ENCODE results near the gene KCNG4.

Gene KCNG4

DNA sequence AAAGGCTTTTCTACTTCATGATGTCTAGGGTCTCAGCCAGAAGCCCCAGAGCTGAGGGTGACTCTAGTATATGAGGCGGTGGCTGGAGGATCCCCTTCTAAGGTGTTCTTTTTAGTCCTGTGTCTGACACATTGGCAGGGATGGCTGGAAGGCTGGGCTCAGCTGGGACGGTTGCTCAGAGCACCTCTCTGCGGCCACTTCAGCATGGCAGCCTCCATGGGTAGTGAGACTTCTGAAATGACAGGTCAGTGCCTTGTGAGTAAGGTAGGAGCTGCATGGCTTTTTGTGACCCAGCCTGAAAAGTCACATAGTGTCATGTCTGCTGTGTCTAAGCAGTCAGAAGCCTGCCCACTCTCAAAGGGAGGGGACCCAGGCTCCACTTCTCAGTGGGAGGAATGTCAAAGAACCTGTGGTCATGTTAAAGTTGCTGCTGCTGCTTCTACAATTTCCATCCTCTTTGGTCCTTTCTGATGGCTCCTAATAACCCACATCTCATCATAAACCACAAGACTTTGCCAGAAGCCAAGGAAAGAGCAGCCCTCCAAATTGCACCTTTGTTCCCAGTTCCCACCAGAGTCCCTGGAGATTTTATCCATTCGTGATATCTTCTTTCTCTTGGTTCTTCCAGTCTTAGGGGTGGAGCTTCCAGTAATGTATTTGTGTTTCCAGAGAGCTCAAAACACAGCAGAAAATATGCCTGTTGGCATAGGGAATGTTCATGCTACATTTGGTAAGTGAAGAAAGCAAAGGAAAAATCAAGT lies 15.4 kb upstream of the KCNG4 start:
- no peak for TF ChIP-seq CTCF (IDR thresholded peaks at IDR 0.05; ENCODE audit: low read depth, low read length, missing control alignments)
- no peak overlapping the region for H3K4me3 ChIP-seq (ENCODE audit: low read depth, low read length)

GRCh38 chr16:84254062-84254461 lies 14.2 kb upstream of the KCNG4 start:
- no peak for DNase-seq (ENCODE audit: low read depth)
- no peak for TF ChIP-seq CTCF (IDR thresholded peaks at IDR 0.05; ENCODE audit: low read depth, low read length, missing control alignments)
- H3K4me3 ChIP-seq (ENCODE audit: low read depth, low read length): no peak overlapping the region

More for the DNA sequence above, 15.4 kb upstream of the KCNG4 start:
- no peak for DNase-seq (ENCODE audit: low read depth)

GRCh38 chr16:84253173-84253572 lies 13.4 kb upstream of the KCNG4 start:
- H3K4me3 ChIP-seq (ENCODE audit: low read depth, low read length): no peak overlapping the region
- TF ChIP-seq CTCF (IDR thresholded peaks at IDR 0.05; ENCODE audit: low read depth, low read length, missing control alignments): no peak
- no peak for DNase-seq (ENCODE audit: low read depth)

DNA sequence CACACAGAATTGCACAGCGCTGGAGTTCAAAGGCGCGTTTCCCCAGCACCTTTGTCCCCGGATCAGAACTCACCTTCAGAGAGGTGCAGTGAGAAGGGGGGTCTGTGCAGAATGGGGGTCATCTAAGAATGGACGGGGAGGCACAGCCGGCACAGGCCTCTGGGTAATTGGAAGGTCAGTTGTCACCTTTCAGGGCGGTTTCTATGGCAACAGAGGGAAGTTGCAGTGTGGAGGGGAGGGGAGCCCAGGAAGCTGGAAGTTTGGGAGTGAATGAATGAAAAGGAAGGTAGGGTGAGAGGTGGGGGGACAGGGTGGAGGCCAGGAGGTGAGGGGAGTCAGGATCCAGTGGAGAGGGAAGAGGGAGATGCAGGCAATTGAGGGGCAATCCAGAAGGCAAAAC lies 12.4 kb upstream of the KCNG4 start:
- no peak for TF ChIP-seq CTCF (IDR thresholded peaks at IDR 0.05; ENCODE audit: low read depth, low read length, missing control alignments)
- H3K4me3 ChIP-seq (ENCODE audit: low read depth, low read length): no peak overlapping the region
- DNase-seq (ENCODE audit: low read depth): no peak

- no peak for TF ChIP-seq CTCF (IDR thresholded peaks at IDR 0.05; ENCODE audit: low read depth, low read length, missing control alignments)
- no peak for DNase-seq (ENCODE audit: low read depth)
- H3K4me3 ChIP-seq (ENCODE audit: low read depth, low read length): no peak overlapping the region
Observed at GRCh38 chr16:84247844-84248243, 8.0 kb upstream of the KCNG4 start.

DNA sequence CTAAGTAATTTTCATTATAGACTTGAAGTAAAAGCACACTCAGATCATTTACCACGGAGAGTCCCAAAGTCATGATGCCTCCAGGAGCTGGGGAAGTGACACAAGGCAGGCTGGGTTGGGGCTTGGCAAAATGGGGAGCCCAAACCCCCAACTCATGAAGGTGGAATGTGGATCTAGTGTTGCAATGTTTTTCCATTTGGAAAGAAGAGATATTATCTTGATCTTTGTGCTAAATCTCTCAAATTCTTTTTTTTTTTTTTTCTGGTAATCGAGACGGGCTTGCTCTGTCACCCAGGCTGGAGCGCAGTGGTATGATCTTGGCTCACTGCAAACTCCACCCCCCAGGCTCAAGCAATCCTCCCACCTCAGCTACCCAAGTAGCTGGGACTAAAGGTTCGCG lies 7.5 kb upstream of the KCNG4 start:
- TF ChIP-seq CTCF (IDR thresholded peaks at IDR 0.05; ENCODE audit: low read depth, low read length, missing control alignments): no peak
- no peak overlapping the region for H3K4me3 ChIP-seq (ENCODE audit: low read depth, low read length)
- no peak for DNase-seq (ENCODE audit: low read depth)

GRCh38 chr16:84246679-84247077 lies 6.9 kb upstream of the KCNG4 start:
- no peak overlapping the region for H3K4me3 ChIP-seq (ENCODE audit: low read depth, low read length)

More at GRCh38 chr16:84246679-84247077, 6.9 kb upstream of the KCNG4 start:
- TF ChIP-seq CTCF (IDR thresholded peaks at IDR 0.05; ENCODE audit: low read depth, low read length, missing control alignments): no peak
- no peak for DNase-seq (ENCODE audit: low read depth)

Data from GM12864 (cell line).